GM23338 (cell line): ENCODE measurements around the gene DCAF7.

Experiments used
- CREB1 ChIP-seq: fragments of 250-450 bp; sonication (Bioruptor Pico); IDR thresholded peaks from 2 replicates; pipeline ENCODE4 v1.5.0; 2020; ENCODE audit warnings: low read depth, mild to moderate bottlenecking, moderate library complexity
- EZH2 ChIP-seq: fragments of 200-600 bp; sonication (generic); IDR thresholded peaks from one replicate; pipeline ENCODE4 v1.8.0; 2017; ENCODE audit warnings: antibody characterized with exemption, mild to moderate bottlenecking, low read depth; ENCODE audit not compliant: unreplicated experiment
- EZH2phosphoT487 ChIP-seq: fragments of 200-600 bp; sonication (generic); IDR thresholded peaks from one replicate; pipeline ENCODE4 v1.8.1; 2018; ENCODE audit warnings: antibody characterized with exemption; ENCODE audit not compliant: unreplicated experiment
- JUNB ChIP-seq: IDR thresholded peaks from one replicate; pipeline ENCODE4 v1.6.1; 2016; ENCODE audit warnings: antibody characterized with exemption; ENCODE audit not compliant: unreplicated experiment
- NANOG ChIP-seq: IDR thresholded peaks from 2 replicates; pipeline ENCODE4 v1.6.1; 2016; ENCODE audit warnings: antibody characterized with exemption, borderline replicate concordance
- POLR2AphosphoS5 ChIP-seq: IDR thresholded peaks from 2 replicates; pipeline ENCODE4 v1.6.1; 2016; ENCODE audit warnings: antibody characterized with exemption, low read depth
- STAT1 ChIP-seq: IDR thresholded peaks from one replicate; pipeline ENCODE4 v1.6.1; 2016; ENCODE audit warnings: antibody characterized with exemption; ENCODE audit not compliant: unreplicated experiment
- ZNF114 ChIP-seq: fragments of 250-450 bp; sonication (Bioruptor Pico); IDR thresholded peaks from 2 replicates; pipeline ENCODE4 v1.5.0; 2020; ENCODE audit warnings: mild to moderate bottlenecking, moderate library complexity
- ZNF331 ChIP-seq: fragments of 250-450 bp; sonication (Bioruptor Pico); IDR thresholded peaks from 2 replicates; pipeline ENCODE4 v1.5.0; 2020; ENCODE audit warnings: low read depth, mild to moderate bottlenecking, moderate library complexity
- TF ChIP-seq, protein P1 (sequence below), 2 experiments: fragments of 200-600 bp in 1 of 2; sonication (generic) in 1 of 2; conservative IDR thresholded peaks; 2 replicates each; pipeline versions ENCODE4 v1.5.1 to v1.6.1; 2016 to 2017; ENCODE audit warnings: antibody characterized with exemption in 2 of 2, low read depth in 2 of 2, mild to moderate bottlenecking in 2 of 2, moderate library complexity in 1 of 2
- TF ChIP-seq, protein P2 (sequence below): IDR thresholded peaks from one replicate; pipeline ENCODE4 v1.6.1; 2018; ENCODE audit warnings: antibody characterized with exemption; ENCODE audit not compliant: unreplicated experiment
- TF ChIP-seq, protein P3 (sequence below): IDR thresholded peaks from 2 replicates; pipeline ENCODE4 v1.6.1; 2016; ENCODE audit warnings: antibody characterized with exemption

DNA sequence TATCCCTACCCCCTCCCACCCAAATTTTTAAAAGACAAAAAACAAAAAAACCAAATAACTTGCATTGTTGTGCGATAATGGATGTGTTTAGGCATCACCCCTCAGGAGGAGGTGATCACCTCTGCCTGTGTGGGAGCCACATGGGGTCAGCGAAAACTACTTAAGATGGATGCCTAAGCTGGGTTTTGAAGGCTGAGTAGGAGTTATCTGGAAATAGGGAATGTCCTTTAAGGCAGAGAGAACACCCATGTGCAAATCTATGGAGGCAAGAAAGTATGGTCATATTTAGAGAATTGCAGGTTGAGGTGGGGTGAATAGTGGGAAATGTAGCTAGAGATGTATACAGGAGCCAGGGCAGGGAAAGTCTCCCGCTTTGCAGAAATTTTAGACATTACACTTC, 44.9 kb downstream of the DCAF7 start:
- TF ChIP-seq, protein P1, sequence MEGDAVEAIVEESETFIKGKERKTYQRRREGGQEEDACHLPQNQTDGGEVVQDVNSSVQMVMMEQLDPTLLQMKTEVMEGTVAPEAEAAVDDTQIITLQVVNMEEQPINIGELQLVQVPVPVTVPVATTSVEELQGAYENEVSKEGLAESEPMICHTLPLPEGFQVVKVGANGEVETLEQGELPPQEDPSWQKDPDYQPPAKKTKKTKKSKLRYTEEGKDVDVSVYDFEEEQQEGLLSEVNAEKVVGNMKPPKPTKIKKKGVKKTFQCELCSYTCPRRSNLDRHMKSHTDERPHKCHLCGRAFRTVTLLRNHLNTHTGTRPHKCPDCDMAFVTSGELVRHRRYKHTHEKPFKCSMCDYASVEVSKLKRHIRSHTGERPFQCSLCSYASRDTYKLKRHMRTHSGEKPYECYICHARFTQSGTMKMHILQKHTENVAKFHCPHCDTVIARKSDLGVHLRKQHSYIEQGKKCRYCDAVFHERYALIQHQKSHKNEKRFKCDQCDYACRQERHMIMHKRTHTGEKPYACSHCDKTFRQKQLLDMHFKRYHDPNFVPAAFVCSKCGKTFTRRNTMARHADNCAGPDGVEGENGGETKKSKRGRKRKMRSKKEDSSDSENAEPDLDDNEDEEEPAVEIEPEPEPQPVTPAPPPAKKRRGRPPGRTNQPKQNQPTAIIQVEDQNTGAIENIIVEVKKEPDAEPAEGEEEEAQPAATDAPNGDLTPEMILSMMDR (conservative IDR thresholded peaks at IDR 0.05; ENCODE audit: low read depth in 2 of 2), result no peak
- no peak for TF ChIP-seq ZNF331
- TF ChIP-seq CREB1 (CRISPR knock-in tag), result no peak
- TF ChIP-seq EZH2, result no peak
- TF ChIP-seq JUNB, result no peak
- no peak for TF ChIP-seq POLR2AphosphoS5
- TF ChIP-seq, protein P2, sequence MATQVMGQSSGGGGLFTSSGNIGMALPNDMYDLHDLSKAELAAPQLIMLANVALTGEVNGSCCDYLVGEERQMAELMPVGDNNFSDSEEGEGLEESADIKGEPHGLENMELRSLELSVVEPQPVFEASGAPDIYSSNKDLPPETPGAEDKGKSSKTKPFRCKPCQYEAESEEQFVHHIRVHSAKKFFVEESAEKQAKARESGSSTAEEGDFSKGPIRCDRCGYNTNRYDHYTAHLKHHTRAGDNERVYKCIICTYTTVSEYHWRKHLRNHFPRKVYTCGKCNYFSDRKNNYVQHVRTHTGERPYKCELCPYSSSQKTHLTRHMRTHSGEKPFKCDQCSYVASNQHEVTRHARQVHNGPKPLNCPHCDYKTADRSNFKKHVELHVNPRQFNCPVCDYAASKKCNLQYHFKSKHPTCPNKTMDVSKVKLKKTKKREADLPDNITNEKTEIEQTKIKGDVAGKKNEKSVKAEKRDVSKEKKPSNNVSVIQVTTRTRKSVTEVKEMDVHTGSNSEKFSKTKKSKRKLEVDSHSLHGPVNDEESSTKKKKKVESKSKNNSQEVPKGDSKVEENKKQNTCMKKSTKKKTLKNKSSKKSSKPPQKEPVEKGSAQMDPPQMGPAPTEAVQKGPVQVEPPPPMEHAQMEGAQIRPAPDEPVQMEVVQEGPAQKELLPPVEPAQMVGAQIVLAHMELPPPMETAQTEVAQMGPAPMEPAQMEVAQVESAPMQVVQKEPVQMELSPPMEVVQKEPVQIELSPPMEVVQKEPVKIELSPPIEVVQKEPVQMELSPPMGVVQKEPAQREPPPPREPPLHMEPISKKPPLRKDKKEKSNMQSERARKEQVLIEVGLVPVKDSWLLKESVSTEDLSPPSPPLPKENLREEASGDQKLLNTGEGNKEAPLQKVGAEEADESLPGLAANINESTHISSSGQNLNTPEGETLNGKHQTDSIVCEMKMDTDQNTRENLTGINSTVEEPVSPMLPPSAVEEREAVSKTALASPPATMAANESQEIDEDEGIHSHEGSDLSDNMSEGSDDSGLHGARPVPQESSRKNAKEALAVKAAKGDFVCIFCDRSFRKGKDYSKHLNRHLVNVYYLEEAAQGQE, result no peak
- no peak for TF ChIP-seq EZH2phosphoT487
- TF ChIP-seq ZNF114 (CRISPR knock-in tag), result no peak
- TF ChIP-seq STAT1, result no peak
- TF ChIP-seq, protein P3, sequence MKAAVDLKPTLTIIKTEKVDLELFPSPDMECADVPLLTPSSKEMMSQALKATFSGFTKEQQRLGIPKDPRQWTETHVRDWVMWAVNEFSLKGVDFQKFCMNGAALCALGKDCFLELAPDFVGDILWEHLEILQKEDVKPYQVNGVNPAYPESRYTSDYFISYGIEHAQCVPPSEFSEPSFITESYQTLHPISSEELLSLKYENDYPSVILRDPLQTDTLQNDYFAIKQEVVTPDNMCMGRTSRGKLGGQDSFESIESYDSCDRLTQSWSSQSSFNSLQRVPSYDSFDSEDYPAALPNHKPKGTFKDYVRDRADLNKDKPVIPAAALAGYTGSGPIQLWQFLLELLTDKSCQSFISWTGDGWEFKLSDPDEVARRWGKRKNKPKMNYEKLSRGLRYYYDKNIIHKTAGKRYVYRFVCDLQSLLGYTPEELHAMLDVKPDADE, result no peak
- no peak for TF ChIP-seq NANOG
